ENCODE results near the gene IMPACT. TPM values are rescaled to one million over a fixed set of nuclear protein-coding genes. Genes with fewer than 3 reads are reported as not detected.

The IMPACT gene
- total RNA-seq, 1 donor from 2014 or later = 24.5 TPM

DNA sequence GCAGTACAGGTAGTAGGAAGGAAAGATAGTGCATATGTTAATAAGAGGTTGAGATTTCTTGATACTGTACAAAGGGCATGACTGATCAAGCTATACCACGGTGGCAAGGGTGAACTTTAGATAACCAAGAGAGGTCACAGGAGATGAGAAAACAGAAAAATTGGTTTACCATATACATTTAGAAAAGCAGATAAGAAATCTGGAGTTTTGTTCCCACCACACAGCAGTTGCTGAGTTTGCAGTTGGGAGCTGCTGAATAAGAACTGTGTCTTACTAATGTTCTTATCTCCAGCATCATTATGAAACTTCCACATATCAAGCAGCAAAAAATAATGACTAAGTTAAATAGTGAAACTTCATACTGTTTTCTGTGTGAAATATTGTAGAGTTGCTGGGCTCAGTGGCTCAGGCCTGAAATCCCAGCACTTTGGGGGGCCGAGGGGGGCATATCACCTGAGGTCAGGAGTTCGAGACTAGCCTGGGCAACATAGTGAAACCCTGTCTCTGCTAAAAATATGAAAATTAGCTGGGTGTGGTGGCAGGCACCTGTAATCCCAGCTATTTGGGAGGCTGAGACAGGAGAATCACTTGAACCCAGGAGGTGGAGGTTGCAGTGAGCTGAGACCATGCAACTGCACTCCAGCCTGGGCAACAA is 12.0 kb upstream of the IMPACT start:
- no peak for DNase-seq (ENCODE audit: low spot score)
- intact Hi-C loops (cut with DNase I) = no loop called here

DNA sequence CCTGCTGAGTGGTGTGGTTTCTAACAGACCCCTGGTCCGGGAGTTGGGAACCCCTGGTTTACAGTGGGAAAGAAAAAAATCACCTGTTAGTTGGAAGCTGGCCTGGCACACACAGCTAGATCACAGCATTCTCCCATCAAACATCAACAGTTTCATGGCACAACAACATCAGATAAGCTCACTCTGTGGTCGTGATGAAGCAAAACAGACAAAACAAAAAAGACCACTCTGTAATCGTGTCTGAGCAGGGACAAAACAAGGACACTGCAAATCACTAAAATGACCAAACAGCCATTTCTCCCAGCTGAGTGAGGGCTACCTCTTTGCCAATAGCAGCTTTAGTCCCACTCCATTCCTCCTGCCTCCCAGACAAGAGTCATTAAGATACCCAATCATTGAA is 9.0 kb upstream of the IMPACT start:
- intact Hi-C loops (cut with DNase I) = no loop called here
- no peak for DNase-seq (ENCODE audit: low spot score)

DNA sequence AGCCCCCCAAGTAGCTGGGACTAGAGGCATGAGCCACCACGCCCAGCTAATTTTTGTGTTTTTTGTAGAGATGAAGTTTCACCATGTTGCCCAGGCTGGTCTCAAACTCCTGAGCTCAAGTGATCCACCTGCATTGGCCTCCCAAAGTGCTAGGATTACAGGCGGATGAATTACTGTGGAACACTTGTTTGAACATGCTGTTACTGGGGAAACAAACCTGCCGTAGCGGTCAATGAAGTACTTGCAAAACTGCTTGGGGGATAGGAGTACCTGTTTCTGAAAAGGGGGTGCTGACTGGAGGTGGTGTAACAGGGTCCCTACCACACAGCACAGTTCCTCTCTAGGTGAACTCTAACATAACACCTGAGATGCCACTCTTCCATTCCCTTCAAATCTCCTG is 5.9 kb upstream of the IMPACT start:
- intact Hi-C loops (cut with DNase I) = loop anchor here (5.0 to 10.0 kb wide), 2 partner anchors 48 to 226 kb away; no protein-coding TSS in a partner anchor
- DNase-seq (ENCODE audit: low spot score) = no peak

DNA sequence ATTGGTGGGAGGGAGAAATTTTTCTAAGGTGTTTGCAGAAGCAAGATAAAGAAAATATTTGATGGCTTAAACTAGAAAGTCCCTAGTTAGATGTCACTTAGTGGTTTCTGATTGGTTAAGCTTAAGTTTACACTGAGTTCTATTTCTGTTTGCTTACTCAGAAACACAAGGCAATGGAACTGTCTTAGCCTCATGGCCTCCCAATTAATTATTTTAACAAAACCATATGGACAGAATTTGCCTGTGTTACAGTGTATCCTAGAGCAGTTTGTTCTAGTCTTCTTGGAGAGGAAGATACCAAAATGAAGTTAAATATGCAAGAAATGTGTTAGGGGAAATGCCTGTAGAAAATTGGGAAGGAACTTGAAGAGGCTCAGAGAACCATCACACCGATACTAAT is 4.6 kb upstream of the IMPACT start:
- intact Hi-C loops (cut with DNase I) = loop anchor here (5.0 to 10.0 kb wide), 2 partner anchors 50 to 227 kb away; no protein-coding TSS in a partner anchor
- DNase-seq (ENCODE audit: low spot score) = no peak

DNA sequence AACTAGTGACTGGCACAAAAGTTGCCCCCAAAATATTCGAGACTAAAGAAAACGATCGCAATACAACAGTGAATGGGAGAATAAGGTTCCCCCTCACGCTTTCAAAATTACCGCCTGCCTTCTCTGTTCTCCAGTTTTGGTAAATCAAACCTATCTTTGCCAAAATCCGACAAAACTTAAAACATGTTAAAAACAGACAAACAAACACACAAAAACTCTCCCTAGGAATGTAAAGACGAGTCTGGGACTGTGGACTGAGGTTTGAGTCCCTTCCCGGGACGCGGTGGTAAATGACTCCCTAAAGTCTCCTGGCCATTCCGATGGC is 435 bp upstream of the IMPACT start:
- intact Hi-C loops (cut with DNase I) = loop anchor here (10.0 kb wide), 1 partner anchor 231 kb away; no protein-coding TSS in a partner anchor
- no peak for DNase-seq (ENCODE audit: low spot score)

DNA sequence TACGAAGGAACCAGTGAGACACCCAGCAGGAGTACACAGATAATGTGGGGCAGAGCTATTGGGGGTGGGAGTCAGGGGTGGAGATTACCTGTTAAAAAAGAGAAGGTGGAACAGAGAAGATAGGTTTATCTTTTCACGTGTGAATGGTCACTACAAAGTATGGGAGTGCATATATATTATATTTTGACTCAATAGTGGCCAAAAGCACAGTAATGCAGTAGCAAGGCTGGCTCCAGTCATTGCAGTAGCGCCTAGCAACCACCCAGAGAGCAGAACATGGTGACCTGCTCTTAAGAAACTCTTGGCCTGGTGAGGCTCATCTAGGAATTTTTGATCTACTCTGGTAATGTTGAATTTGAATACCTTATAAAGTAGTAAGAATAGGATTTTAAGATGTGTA is 1.0 kb downstream of the IMPACT start:
- intact Hi-C loops (cut with DNase I) = loop anchor here (10.0 kb wide), 1 partner anchor 233 kb away; no protein-coding TSS in a partner anchor
- DNase-seq (ENCODE audit: low spot score) = no peak

DNA sequence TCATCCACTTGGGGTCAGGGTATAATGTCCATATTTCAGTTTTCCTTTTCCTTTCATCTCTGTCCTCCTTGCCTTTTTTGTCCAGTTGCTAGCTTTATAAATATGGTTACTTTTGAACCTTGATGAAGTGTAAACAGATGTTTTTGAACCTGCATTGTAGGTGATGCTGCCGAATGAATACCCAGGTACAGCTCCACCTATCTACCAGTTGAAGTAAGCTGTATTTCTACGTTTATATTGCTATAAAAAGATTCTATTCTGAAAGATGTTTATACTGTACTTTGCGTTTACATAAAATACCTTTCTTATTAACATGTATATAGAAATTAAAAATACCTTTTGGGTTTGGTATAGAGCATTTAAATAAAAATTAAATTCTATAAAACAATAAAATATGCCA is 2.2 kb downstream of the IMPACT start:
- intact Hi-C loops (cut with DNase I) = loop anchor here (10.0 kb wide), 1 partner anchor 234 kb away; no protein-coding TSS in a partner anchor
- DNase-seq (ENCODE audit: low spot score) = no peak

DNA sequence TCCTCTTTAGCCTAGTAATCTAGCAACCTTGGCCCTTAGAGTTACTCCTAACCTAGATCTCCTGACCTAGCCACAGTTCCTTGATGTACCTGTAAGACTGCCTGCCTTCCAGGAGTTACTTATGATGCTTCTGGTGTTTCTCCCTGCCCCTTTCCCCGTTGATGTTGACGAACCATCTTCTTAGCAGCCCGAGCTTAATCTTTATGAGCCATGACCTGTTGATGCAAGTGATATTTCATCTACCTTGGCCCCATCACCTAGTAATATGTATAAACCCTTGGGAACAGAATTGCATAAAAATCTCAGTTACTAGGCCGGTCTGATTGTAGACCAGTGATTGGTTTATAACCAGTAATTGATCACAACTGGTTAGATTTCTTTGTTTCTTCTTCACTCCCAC is 2.7 kb downstream of the IMPACT start:
- intact Hi-C loops (cut with DNase I) = loop anchor here (10.0 kb wide), 1 partner anchor 234 kb away; no protein-coding TSS in a partner anchor
- no peak for DNase-seq (ENCODE audit: low spot score)

DNA sequence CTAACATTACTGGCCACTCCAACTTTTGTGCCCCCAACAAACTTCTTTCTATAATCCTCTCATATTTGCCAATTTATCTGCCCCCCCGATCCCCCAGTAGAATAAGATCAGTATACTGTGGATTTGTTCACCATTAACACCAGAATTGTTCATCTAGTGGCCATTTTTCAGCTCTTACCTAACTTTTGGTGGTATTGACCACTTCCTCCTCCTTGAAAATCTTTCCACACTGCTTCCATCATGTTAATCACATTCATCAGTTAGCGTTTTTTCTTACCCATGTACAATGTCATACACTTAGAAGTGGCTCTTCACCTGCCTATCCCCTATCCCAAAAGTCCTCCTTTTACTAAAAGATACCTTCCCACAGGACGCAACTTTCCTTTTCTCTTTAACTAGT is 6.1 kb downstream of the IMPACT start:
- intact Hi-C loops (cut with DNase I) = no loop called here
- no peak for DNase-seq (ENCODE audit: low spot score)

DNA sequence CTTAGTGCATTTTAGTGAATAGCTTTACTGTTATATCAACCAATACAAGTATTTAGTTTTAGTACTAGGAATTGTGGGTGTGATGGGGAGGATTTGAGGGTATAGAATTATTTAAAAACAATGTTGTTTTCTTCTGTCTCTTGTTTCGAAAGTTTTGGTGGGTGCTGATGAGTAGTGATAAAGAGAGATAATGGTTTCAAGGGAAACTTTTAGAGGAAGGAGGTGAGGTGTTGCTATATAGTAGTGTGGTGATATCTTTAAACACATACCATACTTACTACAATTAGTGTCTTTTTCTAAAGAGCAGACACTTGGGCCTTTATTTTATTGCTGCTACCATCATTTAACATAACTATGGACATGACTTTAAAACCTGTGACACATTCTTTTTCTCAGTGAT is 10.5 kb downstream of the IMPACT start:
- intact Hi-C loops (cut with DNase I) = no loop called here
- DNase-seq (ENCODE audit: low spot score) = no peak

DNA sequence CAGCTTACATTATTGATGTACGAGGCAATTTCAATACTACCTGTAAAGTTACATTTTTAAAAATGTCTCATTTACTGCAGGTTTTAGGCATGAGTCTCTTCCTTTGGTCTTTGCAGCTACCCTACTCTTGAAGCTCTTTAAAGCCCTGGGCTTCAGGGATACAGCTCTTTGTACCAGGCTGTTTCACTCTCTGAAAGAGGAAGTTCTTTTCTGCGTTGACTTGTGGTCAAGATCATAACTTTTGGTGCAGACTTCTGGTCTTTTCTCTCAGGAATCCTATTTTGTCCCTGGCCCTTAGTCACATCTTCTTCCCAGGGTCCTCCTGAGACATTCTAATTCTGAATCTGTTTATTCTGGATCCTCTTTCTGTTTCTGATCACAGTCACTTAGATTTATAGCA is 17.4 kb downstream of the IMPACT start:
- DNase-seq (ENCODE audit: low spot score) = no peak
- intact Hi-C loops (cut with DNase I) = no loop called here

DNA sequence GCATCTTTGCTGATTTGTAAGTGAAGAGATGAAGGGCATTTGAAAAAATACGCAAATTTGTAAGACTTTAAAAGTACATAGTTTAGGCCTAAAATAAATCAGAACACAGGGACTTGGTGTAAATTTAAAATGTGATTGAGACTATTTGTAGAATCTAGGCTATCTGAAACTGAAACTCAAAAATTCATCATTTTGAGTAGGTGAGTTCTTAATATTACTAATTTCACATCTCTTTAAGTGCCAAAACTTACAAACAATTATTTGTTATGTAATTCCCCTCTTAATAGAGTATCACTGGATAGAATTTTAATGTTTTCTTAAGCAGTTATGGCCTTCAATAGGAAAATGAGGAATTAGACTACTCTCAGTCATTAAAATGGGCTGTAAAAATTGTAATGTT is 20.0 kb downstream of the IMPACT start:
- DNase-seq (ENCODE audit: low spot score) = no peak
- intact Hi-C loops (cut with DNase I) = no loop called here

DNA sequence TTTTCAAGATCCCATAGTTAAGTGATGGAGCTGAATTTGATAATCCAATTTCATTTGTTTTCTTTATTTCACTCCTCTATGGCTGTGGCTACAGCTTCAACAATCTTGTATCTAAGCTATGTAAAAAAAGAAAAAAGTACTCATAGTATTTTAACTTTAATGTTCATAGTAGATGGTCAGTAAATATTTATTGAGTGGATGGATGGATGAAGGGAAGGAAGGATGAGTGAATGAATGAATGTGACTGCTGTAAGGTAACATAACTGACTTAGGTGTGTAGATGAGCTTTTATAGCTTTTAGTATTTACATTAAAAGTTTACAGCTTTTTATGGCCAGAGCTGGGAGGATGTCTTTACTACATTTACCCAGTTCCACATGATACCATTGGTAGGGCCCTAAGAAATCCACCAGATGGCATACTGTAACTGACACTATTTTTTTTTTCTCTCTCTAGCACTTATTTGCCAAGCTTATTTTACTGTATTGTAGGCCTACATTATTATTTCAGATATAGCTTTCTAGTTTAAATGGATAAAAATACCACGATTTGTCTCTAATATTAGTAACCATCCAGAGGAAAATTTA is 20.6 kb downstream of the IMPACT start:
- DNase-seq (ENCODE audit: low spot score) = no peak
- intact Hi-C loops (cut with DNase I) = no loop called here

DNA sequence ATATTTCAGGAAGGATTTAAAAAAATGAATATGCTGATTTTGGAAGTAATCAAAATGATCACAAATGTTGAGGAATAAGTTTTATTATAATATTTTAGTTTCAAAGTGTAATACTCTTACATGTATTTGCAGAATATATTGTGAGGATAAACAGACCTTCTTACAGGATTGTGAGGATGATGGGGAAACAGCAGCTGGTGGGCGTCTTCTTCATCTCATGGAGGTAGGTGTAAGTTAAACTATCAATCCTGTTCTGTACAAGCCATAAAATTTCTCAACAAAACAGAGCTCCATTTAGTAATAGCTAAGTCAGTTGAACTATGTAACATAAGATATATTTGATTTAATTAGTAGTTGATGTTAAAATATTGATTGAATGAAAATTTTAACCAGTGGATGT is 21.5 kb downstream of the IMPACT start:
- DNase-seq (ENCODE audit: low spot score) = no peak
- intact Hi-C loops (cut with DNase I) = no loop called here

DNA sequence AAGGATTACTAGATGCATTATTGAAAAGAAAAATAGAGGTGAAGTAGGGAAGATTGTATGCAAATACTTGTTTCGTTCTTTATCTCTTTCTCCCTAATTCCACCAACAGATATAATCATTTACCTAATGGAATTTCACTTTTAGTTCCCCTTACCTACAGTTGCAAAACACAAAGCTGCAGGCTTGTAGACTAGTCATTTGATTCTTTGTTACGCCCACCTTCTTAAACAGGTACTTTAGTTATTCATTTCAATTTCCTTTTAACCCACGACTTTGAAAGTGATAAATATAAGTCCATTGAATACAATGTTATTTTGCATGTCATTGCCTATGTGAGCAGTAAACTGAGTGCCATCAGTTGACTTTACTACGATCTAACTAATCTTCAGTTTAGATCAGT is 30.1 kb downstream of the IMPACT start:
- no peak for DNase-seq (ENCODE audit: low spot score)
- intact Hi-C loops (cut with DNase I) = no loop called here

DNA sequence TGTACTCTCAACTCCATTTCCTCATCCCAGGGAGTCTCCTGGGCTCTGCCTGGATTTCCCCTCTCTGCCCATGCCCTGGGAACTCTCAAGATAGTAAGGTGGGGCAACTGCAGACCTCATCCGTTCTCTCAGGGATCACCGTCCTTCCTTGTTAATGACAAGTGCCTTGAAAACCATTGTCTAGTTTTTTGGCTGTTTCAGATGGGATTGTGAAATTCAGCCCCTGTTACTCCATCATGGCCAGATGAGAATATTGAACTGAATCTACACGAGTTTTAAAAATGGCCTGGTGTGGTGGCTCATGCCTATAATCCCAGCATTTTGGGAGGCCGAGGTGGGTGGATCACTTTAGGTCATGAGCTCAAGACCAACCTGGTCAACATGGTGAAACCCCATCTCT is 33.3 kb downstream of the IMPACT start:
- no peak for DNase-seq (ENCODE audit: low spot score)
- intact Hi-C loops (cut with DNase I) = no loop called here

DNA sequence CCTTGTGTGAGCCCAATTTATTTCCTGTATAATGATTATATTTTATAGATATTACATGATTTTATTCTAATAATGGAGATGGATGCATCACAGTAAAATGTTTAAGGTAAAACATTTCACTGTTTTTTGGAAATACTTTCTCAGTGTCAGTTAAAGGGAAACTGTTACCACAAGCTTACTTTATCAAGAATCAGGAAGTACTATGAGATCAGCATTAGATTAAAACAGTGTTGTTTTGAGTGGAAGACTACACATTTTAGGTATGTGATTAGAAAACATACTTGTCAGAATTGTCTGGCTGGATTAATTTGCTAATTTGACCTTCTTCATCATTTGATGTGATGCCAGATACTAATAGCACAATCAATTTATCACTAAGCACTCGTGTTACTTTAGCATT is 33.9 kb downstream of the IMPACT start, which contains the start of gene HRH4:
Gene HRH4 (plus strand): TSS at position 250 of the 400 bp plus-strand sequence. CDS start 92 bp downstream, at position 342.
- no peak for DNase-seq (ENCODE audit: low spot score)
- intact Hi-C loops (cut with DNase I) = no loop called here

DNA sequence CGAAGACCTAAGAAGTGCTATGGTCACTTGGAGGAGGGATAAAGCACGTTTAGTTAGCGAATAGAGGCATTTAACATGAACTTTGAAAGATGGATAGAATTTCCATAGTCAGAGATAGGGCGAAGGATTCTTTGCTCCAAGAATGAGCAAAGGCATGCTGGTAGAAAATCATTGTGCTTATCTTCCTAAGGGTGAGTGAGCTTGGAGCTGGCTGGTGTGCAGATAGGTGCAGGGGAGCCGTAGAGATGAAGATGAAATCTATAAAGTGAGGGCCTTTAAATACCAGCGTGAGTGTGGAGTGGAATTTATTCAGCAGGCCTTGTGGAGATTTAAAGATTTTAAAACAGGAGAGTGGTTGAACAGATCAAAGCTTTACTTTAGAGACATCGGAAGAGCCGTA is 35.5 kb downstream of the IMPACT start:
- no peak for DNase-seq (ENCODE audit: low spot score)
- intact Hi-C loops (cut with DNase I) = no loop called here

DNA sequence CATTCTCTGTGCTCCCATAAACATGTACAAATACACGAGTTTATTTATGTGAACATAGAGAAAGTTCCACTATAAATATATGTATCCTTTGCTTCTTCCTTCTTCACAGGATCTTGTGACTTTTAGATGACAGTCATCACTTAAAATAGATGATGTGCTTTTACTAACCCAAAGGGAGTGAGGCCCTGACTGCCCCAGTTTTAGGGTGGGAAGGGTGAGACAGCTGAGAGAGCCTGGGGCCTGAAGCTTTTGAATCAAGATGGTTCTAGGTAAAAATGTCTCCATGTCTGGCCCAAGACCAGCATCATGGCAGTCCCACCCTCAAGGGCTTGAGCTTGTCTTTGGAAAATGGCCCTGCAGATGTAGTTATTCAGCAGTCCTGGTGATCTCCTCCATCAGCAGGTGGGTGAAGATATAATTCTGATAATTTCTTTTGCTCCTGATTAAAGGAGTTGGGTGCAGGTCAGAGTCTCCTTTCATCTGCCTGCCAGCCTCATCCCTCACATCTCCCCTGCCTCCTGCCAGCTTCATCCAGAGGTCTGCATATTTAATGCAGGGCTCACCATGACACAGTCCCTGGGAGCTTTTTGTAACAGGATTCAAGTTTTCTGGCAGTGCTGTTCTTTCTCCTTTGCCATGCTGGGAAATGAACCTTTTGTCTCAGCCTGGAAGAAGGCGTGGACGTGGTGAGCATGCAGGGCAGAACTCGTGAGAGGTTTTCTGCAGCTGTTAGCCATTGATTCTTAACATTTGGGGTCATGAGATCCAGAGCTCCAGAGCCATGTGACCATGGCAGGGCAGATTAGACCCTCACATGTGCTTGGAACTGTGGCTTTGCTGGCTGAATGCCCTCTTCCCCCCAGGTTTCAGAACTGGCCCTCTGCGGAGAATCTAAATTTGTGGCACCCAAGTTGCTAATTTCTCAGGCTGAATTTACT is 36.6 kb downstream of the IMPACT start:
- no peak for DNase-seq (ENCODE audit: low spot score)
- intact Hi-C loops (cut with DNase I) = no loop called here

DNA sequence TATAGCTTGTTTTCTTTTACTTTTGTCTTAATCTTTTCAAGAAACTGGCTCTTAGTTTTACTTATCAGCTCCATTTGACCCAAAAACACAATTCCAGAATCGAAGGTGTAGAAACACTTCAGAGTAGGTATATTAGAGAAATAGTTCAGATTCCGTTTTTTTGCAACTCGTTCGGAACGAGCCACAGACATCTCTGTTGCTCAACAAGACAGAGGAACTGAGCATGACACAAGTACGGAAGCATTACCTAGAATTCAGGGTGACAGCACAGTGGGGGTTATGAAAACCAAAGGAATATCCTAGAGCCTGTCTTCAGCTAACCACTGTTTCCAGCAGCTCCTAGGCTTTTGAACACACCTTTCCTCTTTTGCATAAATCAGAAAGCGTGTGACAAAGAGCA is 39.0 kb downstream of the IMPACT start:
- intact Hi-C loops (cut with DNase I) = no loop called here
- DNase-seq (ENCODE audit: low spot score) = no peak

Measured in cardiac septum (tissue), 1 donor.